Stimulated activated CD4-positive, alpha-beta T cell treated with anti-CD3 and anti-CD28 coated beads, Interleukin-2, amount 100 ng/mL, for 48 hours (primary cell): ENCODE results near the gene UNC13C.

Experiments used
- DNase-seq, 2 donors: peaks; one replicate each; pipeline ENCODE4 v3.0.0-alpha.2; 2020

Gene UNC13C

GRCh38 chr15:54120949-54121463 lies 142.8 kb downstream of the UNC13C start:
- no peak for DNase-seq

- no peak for DNase-seq
Measured at GRCh38 chr15:54127574-54127973, 149.3 kb downstream of the UNC13C start.

DNA sequence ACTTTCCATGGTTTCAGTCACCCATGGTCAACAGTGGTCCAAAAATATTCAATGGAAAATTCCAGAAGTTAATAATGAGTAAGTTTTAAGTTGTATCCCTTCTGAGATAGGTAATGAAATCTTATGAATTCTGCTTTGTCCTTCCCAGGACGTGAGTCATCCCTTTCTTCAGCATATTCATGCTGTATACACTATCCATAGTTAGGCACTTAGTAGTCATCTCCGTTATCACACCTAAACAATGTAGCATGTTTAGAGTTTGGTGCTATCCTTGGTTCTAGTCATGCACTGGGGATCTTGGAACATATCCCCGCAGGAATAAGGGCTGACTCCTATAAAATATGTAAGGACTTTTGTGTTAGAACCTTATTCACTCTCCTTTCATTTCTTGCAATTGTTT lies 153.2 kb downstream of the UNC13C start:
- DNase-seq = no peak

- DNase-seq = no peak
Measured at GRCh38 chr15:54149115-54149531, 170.9 kb downstream of the UNC13C start.

DNA sequence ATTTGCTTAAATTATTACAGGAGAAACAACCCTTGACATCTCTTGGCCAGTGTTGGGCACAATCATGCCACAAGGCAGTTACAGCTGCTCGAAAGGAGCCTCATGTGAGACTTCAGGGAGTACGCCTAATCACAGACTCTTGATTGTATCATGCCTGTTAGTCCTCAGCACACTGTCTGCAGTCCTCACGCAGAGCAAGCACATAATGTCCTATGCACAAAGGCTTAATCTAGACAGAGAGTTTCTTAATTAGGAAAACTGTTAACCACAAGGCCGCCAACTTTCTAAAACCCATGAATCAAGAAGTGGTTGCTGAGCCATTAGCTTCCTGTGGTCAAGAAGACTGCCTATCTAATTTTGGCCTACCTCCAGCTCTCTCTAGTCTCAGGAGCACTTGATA lies 172.0 kb downstream of the UNC13C start:
- no peak for DNase-seq

GRCh38 chr15:54159012-54159411 lies 180.8 kb downstream of the UNC13C start:
- no peak for DNase-seq

GRCh38 chr15:54187325-54187724 lies 209.1 kb downstream of the UNC13C start:
- no peak for DNase-seq

GRCh38 chr15:54197995-54198394 lies 219.8 kb downstream of the UNC13C start:
- no peak for DNase-seq

GRCh38 chr15:54206586-54207321 lies 228.5 kb downstream of the UNC13C start:
- no peak for DNase-seq

DNA sequence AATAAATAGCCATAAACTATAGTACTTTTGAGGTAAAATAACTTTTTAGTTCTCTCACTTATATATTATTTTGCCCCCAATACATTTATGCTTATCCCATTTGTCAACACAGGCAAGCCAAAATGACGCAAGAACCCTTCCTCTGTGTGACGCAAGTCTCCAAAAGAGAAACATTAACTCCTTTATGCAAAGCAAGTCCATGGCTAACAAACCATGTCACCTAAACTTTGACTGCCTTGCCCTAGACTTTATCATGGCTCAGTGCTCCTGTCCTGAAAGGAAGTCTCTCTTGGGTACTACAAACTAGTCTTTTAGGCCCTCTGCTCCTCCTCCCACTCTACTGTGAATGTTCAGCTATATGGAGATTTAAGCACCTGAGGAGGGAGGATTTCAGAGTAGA lies 230.5 kb downstream of the UNC13C start:
- no peak for DNase-seq

DNA sequence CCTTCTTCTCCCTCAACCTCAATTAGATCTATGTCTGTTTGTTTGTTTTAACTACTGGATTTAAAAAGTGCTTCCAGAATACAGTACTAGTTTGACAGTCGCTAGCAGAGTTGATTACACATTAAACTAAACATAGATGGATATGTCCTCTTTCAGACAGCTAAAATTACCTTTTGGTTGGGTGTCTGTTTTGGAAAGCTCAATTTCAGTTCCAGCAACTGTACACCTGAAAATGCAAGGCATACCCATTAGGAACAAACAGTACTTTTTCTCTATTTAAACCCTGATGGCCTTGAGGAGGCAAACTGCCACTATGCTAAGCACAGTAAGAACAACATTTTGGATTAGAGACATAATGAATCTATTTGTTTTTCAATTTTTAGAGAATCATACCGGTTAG lies 234.4 kb downstream of the UNC13C start:
- DNase-seq = no peak

GRCh38 chr15:54226455-54226854 lies 248.2 kb downstream of the UNC13C start:
- DNase-seq = no peak

- DNase-seq = no peak
Measured at GRCh38 chr15:54227569-54227968, 249.3 kb downstream of the UNC13C start.

DNA sequence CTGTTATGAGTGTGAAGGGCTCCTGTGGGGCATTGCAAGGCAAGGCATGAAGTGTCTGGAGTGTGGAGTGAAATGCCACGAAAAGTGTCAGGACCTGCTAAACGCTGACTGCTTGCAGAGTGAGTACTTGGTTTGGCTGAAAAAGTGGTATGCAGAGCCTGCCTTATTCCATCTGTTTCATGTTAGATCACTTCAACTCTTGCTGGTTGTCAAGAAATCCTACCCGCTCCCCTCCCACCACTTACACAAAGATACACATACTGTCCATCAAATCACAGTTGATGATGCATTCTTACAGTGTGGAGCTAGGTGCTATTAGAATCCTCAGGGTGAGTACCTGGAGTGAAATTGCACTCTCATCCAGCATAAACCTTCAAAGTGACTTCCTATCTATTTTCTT lies 272.1 kb downstream of the UNC13C start:
- no peak for DNase-seq

DNA sequence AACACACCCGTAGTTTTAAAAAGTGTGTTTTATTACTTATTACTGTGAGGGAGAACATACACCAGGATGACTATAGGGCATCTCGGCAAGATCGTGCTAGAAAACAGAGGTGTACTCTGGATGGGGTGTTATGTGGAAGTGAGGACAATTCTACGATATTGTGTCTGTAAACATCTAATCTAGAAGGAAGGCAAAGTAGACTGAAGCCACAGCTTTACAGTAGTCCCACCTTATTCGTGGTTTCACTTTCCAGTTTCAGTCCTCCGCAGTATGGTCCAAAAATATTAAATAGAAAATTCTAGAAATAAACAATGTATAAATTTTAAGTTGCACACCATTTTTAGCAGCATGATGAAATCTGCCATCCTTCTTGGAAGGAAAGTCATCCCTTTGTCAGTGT lies 277.9 kb downstream of the UNC13C start:
- no peak for DNase-seq

DNA sequence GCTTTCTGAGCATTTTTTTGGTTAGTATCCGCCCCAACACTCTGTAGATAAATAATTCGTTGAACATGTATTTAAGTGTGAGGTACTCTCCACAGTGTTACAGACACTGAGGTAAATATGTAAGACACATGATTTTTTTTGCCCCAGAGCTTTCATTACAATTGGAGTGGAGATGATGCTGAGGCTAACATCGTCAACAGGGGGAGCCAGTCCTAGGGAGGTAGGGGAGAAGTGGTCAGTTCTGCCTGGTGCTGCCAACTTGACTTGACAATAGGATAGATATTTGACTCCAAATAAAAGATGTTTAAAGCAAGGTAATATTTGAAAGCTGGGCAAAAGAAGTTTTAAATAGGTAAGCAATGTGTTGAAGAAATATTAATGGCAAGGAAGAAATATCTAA lies 295.7 kb downstream of the UNC13C start:
- no peak for DNase-seq

GRCh38 chr15:54277834-54278233 lies 299.6 kb downstream of the UNC13C start:
- DNase-seq = no peak

DNA sequence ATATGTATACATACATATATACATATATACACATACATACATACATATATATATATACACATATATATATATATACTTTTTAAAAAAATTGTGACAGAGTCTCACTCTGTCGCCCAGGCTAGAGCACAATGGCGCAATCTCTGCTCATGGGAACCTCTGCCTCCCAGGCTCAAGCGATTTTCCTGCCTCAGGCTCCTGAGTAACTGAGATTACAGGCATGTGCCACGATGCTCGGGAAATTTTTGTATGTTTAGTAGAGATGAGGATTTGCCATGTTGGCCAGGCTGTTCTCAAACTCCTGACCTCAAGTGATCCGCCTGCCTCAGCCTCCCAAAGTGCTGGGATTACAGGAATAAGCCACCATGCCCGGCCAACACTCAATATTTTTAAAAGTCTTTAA lies 302.5 kb downstream of the UNC13C start:
- no peak for DNase-seq

- DNase-seq = no peak
Measured at GRCh38 chr15:54282228-54282836, 304.1 kb downstream of the UNC13C start.

- no peak for DNase-seq
Measured at GRCh38 chr15:54288049-54288448, 309.8 kb downstream of the UNC13C start.

DNA sequence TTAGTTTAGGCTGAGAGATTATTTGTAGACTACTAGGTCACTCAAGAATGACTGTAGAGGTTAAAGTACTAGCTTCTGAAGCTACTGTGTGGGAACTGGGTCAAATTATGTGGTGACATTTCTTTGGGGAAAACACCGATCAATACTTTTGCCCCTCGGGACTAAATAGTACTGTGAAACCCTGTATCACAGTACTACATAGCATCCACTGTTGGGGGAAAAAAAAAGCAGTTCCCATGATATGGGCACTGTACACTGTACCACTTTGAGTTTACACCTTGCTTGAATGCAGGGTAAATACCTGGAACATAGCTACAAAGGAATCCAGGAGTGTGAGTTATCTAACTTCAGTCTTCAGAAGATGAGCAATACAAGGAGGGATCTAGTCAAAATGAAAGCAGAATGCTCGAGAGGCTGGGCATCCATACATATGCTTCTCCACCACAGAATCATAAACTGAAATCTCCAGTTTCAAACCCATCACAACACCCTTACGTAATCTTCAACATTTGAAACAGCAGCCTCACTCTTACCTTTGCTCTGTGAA lies 311.4 kb downstream of the UNC13C start:
- no peak for DNase-seq

DNA sequence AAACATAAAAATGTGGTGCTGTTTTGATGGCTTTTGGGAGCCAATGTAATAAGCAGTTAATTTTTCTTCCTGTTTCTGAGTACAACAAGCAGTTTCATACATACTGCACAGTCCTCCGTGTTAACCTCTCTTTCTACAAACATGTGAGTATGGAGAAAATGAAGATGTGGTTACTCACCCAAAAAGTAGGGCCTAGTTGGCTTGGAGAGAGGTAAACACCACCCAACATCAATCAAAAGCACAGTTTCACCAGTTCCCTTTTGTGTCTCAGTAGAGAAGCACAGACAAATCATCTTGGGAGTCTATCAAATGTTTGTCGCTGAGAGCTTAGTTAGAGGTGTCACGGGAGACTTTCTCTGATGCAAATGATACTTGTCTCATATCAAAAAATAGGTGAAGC lies 320.2 kb downstream of the UNC13C start:
- DNase-seq = no peak

DNA sequence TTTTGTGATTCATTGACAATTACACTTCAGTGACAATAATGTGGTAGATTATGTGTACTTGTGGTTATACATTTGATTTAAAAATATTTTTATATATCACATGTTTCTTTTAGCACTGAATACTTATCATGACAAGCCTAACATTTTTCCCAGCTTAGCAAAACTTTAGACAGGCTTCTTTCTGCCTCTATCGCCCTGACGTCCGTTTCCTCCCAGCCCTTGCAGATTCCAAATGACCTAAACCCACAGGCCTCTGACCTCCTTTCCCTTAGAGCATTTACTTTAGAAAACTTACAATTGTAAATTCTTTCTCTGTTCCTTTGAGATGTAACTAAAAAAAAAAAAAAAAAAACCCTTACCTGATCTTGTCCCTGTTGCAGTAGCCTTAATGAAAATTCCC lies 326.1 kb downstream of the UNC13C start:
- DNase-seq = no peak

GRCh38 chr15:54305138-54305537 lies 326.9 kb downstream of the UNC13C start:
- DNase-seq = no peak
